ENCODE data around the gene ZFY. TPM values are rescaled to one million over a fixed set of nuclear protein-coding genes. Genes with fewer than 3 reads are reported as not detected.

The ZFY gene
- total RNA-seq, 3 donors from 2014 or later (not counting 1 experiment from before 2014, with no cell fraction given) = 29.7 to 31.4 TPM; not detected in 1

DNA sequence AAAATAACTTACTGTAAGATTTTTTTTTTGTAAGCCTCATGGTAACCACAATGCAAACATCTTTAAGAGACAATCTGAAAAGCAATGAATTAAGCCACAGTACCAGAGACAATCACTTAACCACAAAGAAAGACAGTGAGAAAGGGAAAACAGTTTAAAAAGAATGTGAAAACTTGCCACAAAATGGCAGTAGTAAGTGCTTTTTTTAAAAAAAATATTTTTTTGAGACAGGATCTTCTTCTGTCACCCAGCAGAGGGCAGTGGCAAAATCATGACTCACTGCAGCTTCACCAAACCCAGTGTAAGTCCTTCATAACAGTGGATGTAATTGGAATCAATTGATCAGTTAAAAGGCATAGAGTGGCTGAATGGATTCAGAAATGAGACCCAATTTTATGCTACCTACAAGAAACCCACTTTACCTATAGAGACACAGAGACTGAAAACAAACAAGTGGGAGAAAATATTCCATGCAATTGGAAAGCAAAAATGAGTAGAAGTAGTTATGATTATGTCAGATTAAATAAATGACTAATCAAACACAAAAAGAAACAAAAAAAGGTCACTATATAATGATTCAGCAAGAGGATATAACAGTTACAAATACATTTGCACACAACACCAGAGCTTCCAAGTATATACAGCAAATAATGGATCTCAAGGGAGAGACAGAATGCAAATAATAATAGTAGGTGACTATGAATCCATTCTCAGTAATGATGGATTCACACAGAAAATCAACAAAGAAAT is 21.9 kb upstream of the ZFY start:
- no peaks in the 10 kb centered on the region for H3K27me3 ChIP-seq (ENCODE audit: control insufficient read depth, insufficient read depth, low read length)
- H3K4me1 ChIP-seq (ENCODE audit: control insufficient read depth, insufficient read depth, low read length) = no peaks in the 10 kb centered on the region
- no peaks in the 10 kb centered on the region for H3K9me3 ChIP-seq (ENCODE audit: control insufficient read depth, insufficient read depth, low read length)
- Mint-ChIP-seq H3K27me3 (ENCODE audit: low read depth in 2 of 2) (peaks cover 0 to 2% of the 10 kb centered on the region in 2 donors), H3K4me1 (peaks cover 0 to 6% of the 10 kb centered on the region in 2 donors), H3K27ac (peak overlapping the region in 1 of 2 donors; percentile 80), H3K4me3 (no peak overlapping the region), H3K36me3 (no peaks in the 10 kb centered on the region), H3K9me3 (no peaks in the 10 kb centered on the region)
- H3K27ac ChIP-seq (ENCODE audit: low read length) = no peak overlapping the region
- DNase-seq (peak in 1 of 2 donors; percentile 72), ATAC-seq (peak in 2 of 3 donors; percentile 69 to 93)
- no peak overlapping the region for H3K4me3 ChIP-seq (ENCODE audit: low read length)
- intact Hi-C loops (cut with micrococcal nuclease) = loop anchor here (1.0 kb wide), 1 partner anchor 23 kb away; no protein-coding TSS in a partner anchor
- H3K36me3 ChIP-seq (ENCODE audit: control insufficient read depth, insufficient read depth, low read length) = no peaks in the 10 kb centered on the region
- TF ChIP-seq, protein P1, sequence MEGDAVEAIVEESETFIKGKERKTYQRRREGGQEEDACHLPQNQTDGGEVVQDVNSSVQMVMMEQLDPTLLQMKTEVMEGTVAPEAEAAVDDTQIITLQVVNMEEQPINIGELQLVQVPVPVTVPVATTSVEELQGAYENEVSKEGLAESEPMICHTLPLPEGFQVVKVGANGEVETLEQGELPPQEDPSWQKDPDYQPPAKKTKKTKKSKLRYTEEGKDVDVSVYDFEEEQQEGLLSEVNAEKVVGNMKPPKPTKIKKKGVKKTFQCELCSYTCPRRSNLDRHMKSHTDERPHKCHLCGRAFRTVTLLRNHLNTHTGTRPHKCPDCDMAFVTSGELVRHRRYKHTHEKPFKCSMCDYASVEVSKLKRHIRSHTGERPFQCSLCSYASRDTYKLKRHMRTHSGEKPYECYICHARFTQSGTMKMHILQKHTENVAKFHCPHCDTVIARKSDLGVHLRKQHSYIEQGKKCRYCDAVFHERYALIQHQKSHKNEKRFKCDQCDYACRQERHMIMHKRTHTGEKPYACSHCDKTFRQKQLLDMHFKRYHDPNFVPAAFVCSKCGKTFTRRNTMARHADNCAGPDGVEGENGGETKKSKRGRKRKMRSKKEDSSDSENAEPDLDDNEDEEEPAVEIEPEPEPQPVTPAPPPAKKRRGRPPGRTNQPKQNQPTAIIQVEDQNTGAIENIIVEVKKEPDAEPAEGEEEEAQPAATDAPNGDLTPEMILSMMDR (IDR thresholded peaks at IDR 0.05) = peak; percentile 45

DNA sequence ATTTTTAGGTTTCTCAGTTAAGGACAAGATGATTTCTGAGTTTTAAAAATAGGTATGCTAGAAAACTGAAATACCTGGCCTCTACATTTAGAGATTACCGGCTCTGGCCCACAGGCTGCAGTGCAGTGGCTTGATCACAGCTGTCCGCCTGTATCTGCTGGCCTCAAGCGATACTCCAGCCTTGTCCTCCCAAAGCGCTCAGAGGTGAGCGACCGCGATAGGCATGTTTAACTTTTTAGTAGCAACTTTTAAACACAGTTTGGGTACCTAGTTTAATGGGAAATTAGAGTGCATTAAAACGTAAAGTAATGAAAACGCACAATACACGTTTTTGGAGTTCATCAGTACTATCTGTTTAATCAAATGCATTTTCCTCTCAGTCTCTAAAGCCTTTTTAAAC is 1.1 kb upstream of the ZFY start:
- peak in 1 of 2 donors; percentile 9 for DNase-seq
- Mint-ChIP-seq H3K36me3 (no peaks in the 10 kb centered on the region), H3K4me3 (no peak overlapping the region), H3K9me3 (no peaks in the 10 kb centered on the region), H3K27me3 (ENCODE audit: low read depth in 2 of 2) (no peaks in the 10 kb centered on the region), H3K27ac (peak overlapping the region in 1 of 2 donors; percentile 93), H3K4me1 (peaks cover 0 to 9% of the 10 kb centered on the region in 2 donors)
- H3K4me1 ChIP-seq (ENCODE audit: control insufficient read depth, insufficient read depth, low read length) = peaks cover 12% of the 10 kb centered on the region
- H3K27me3 ChIP-seq (ENCODE audit: control insufficient read depth, insufficient read depth, low read length) = no peaks in the 10 kb centered on the region
- no peak for ATAC-seq
- H3K27ac ChIP-seq (ENCODE audit: low read length) = peak overlapping the region; percentile 99
- intact Hi-C loops (cut with micrococcal nuclease) = loop anchor here (2.0 kb wide), 1 partner anchor 93 kb away; the partner anchor contains the start of gene RPS4Y1
- no peaks in the 10 kb centered on the region for H3K36me3 ChIP-seq (ENCODE audit: control insufficient read depth, insufficient read depth, low read length)
- peak overlapping the region; percentile 67 for H3K4me3 ChIP-seq (ENCODE audit: low read length)
- TF ChIP-seq, protein P1 (IDR thresholded peaks at IDR 0.05) = no peak
- H3K9me3 ChIP-seq (ENCODE audit: control insufficient read depth, insufficient read depth, low read length) = no peaks in the 10 kb centered on the region
- 72% methylated on average over 7 of the region's 10 CpGs for WGBS (ENCODE audit: insufficient coverage)

DNA sequence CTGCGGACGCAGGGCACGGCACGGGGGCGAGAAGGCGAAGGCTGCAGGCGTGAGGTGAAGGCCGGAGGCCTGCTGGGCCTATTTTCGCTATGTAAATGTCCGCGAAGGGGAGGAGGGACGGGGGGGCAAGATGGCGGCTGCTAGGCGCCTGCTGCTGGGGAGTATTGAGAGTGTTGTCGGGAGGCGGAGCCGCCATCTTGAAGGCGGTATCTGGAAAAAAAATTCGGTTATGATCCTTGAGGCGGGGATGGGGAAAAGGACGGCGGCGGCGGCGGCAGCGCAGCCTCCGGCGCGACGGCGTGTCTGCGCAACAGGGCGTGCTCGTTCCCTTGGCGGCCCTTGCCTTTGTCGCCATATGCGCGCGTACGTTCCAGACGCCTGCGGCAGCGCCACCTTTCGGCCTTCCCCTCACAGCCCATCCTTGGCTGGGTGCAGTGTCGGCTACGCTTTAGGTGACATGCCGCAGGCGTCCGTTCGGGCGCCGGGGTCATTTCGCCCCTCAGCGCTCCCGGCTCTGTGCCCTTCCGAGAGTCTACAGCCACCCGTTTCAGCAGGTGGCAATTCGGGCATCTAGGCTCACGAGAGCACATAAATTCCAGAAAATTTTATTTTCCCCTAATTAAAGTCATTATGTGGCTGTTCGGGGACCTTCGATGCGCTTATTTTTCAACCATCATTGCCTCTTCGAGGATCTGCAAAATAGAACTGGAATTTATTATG is 695 bp downstream of the ZFY start:
- Histone ChIP-seq H3K27me3 (ENCODE audit: control insufficient read depth, insufficient read depth, low read length) (no peaks in the 10 kb centered on the region), H3K4me3 (ENCODE audit: low read length) (peak overlapping the region; percentile 67), H3K27ac (ENCODE audit: low read length) (peak overlapping the region; percentile 99), H3K9me3 (ENCODE audit: control insufficient read depth, insufficient read depth, low read length) (no peaks in the 10 kb centered on the region), H3K4me1 (ENCODE audit: control insufficient read depth, insufficient read depth, low read length) (peaks cover 12% of the 10 kb centered on the region), H3K36me3 (ENCODE audit: control insufficient read depth, insufficient read depth, low read length) (no peaks in the 10 kb centered on the region)
- intact Hi-C loops (cut with micrococcal nuclease) = loop anchor here (1.0 to 2.0 kb wide), 3 partner anchors 23 to 95 kb away; partner anchors contain the start of gene RPS4Y1
- under 1% methylated on average over 63 of the region's 63 CpGs for WGBS (ENCODE audit: insufficient coverage)
- Mint-ChIP-seq H3K27me3 (ENCODE audit: low read depth in 2 of 2) (no peaks in the 10 kb centered on the region), H3K4me3 (no peak overlapping the region), H3K9me3 (no peaks in the 10 kb centered on the region), H3K36me3 (no peaks in the 10 kb centered on the region), H3K4me1 (peaks cover 0 to 16% of the 10 kb centered on the region in 2 donors), H3K27ac (peak overlapping the region in 1 of 2 donors; percentile 93)
- TF ChIP-seq, protein P1 (IDR thresholded peaks at IDR 0.05) = peak; percentile 66
- DNase-seq (peak; percentile 81 to 92), ATAC-seq (peak in 2 of 3 donors; percentile 74 to 90)

Data from natural killer cell (primary cell).